T-helper 9 cell (primary cell): ENCODE results near the gene HRH2.

ENCODE experiments used
- DNase-seq: peaks from one replicate; pipeline ENCODE4 v3.0.0-alpha.2; 2020

HRH2 gene

GRCh38 chr5:175694371-175695160 lies 36.7 kb downstream of the HRH2 start:
- no peak for DNase-seq

DNA sequence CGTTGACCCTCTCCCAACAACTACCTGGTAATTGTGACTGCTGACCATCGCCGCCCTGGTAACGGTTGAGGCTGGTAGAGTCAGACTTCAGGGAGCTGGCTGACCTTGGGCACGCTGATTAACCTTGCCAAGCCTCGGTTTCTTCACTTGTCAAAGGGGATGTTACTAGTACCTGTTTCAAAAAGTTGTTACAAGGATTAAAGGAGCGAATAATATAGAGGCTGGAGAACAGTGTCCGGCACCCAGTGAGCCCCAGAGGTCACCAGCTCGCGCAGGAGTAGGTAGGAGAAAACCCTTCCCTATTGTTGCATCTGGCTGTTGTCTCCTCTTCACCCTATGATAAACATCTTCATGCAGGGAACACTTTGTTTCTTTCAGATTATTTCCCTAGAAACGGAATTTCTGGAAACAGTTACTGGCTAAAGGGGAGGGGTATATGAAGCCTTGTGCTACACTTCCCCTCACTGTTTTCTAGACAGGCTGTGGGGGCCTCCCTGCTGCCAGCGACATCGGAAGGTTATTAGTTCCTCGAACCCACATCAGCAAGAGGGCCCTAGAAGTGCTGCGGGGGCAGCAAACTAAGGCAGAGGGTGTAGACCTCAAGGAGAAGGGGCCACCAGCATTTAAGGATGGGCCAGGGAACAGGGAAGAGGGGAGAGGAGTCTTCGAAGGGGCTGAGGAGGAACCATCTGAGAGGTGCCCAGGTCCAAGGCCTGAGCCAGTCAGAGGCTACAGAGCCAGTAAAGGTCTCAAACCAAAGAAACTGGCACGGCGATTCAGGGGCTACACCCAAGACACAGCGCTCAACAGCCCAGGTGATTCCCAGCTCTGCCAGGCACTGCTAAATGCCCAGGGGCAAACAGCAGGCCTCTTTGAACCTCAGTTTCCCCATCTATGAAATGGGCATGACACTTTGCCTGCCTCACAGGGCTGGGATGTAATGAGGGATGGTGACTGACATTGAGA lies 37.6 kb downstream of the HRH2 start:
- no peak for DNase-seq

- peak; percentile 55 for DNase-seq
Observed at GRCh38 chr5:175696139-175696854, 38.4 kb downstream of the HRH2 start.

GRCh38 chr5:175696855-175697198 lies 39.0 kb downstream of the HRH2 start:
- no peak for DNase-seq

GRCh38 chr5:175697846-175698245 lies 40.0 kb downstream of the HRH2 start:
- no peak for DNase-seq

DNA sequence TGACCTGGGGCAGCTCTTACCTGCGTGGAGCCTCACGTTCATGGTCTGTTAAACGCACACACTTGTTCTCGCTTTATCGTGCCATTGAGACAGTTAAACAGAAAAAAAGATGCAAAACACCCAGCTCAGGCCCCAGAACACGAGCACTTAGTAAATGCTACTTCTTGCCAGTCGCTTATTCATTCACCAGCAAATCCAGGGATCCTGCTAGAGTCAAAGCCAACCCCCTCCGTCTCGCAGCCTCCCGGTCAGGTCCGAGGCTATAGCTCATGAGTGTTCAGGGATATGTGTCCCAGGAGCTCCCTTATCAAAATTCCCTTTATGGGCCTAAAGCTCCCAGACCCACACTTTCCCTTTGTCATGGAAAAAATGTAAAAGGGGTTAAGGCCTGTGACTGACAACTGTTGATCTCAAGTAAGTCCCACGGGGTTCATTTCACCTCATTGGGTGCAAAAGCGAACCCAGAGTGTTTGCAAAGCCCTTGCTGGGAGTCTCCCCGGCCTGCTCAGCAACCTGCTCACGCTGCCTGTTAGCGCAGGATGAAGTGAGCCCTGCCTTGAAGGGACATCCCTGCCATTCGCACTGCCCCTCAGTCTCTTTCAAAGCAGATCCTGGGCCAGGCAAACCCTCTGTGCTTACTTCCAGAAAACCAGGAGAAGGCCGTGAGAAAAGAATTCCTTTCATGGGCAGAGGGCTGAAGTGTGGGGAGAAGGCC lies 40.7 kb downstream of the HRH2 start:
- DNase-seq: no peak

DNA sequence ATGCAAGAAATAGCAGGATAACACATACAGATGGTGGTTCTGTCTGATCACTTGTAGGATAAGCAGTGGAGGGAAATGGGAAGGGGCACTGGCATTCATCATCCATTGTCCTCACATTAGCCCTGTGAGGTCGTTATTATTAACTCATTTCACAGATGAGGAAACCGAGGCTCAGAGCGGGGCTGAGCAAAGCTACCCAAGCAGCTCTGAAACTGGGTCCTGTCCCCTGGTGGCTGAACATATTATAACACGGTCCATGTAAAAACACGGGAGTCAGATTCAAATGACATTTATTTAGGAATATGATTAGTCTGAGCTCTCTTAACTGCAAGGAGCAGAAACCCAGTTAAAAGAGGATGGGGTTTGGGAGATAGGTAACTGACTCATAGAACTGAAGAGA lies 43.1 kb downstream of the HRH2 start:
- no peak for DNase-seq

DNA sequence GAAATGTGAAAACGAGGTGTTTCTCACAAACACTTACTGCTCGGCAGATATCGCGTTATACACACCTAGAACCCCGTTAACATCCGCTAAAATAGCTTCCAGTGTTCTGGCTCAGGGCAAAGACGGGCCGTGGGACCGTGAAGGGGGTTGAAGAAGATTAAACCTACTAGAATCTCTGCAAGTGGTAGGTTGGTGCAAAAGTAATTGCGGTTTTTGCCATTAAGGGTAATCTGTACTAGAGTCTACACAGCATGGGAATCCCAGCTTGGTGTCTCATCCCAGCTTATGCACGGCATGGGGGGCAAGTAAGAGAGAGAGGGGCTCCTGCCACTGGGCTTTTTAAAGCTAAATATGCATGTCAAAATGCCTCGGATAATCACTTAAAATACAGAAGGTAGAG lies 43.9 kb downstream of the HRH2 start:
- DNase-seq: no peak

DNA sequence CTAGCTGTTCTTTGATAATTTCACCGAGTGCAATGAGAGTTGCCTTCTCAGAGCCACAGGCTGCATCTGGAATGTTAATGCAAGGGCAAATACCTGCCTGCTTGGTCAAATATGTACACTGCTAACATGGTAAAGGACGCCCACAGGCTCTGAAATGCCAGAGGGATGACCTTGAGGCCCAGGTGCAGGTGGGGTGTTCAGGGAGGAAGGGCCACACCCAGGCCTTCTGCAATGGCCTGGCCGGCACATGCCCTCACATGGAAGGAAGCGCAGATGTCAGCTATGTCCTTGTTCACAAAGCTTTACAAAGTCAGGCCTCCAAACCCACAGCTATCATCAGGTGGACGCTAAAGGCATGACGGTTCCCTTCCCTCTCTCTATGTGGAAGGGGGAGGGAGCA lies 48.6 kb downstream of the HRH2 start:
- no peak for DNase-seq

GRCh38 chr5:175707751-175708375 lies 50.0 kb downstream of the HRH2 start:
- no peak for DNase-seq

GRCh38 chr5:175709276-175709781 lies 51.5 kb downstream of the HRH2 start:
- DNase-seq: no peak

GRCh38 chr5:175710326-175710725 lies 52.5 kb downstream of the HRH2 start:
- DNase-seq: no peak

- DNase-seq: no peak
Observed at GRCh38 chr5:175711031-175711430, 53.2 kb downstream of the HRH2 start.

DNA sequence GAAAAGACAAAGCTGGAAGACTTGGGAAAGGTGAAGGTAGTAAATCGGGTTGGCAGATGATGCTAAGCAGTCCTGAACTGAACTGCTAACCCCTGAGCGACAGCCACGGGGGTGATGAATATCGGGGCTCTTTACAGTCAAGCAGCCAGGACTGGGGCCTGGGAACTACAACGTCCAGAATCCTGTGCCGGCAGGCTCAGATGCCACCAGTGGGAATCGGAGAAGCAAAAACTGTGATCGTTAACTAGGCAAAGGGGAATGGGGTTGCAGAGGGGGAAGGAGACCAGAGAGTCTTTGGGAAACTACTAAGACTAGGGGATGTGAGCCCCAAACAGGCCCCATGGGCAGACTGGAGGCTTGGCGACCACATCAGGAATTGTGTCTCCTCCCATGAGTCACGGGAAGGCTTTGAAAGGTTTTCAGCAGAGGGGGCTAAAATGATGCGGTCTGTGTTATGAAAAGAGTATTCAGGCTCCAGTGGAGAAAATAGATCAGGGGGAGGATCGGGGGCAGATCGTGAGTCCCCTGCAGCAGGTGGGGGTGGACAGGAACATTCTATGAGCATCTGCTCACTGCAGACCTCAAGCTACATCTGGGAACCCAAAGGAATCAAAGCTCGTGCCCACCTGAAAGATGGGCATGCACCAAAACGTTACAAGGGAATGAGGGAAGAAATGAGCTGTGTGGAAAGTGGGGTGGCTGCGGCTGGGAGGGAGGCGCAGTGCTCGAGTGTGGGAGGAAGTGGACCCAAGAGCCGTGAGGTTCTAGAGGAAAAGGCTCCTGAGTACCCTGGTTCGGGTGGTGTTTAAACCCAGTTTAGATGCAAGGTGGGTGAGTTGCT lies 53.8 kb downstream of the HRH2 start:
- no peak for DNase-seq

DNA sequence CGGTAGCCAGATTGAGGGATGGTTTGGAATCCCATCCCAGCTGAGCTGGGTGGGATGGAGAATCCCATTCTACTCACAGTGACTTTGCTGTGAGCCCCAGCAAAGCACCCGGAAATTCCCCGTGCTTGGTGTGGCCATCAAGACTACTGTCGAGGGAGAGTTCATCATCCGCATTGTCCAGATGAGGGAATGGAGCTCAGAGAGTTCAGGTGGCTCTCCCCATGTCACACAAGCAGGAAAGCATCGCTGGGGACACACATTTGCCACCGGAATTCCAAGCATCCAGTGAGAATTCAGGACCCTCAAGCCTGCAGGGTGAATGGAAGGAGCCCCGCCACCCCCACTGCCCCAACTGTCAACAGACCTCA lies 54.4 kb downstream of the HRH2 start:
- DNase-seq: no peak

DNA sequence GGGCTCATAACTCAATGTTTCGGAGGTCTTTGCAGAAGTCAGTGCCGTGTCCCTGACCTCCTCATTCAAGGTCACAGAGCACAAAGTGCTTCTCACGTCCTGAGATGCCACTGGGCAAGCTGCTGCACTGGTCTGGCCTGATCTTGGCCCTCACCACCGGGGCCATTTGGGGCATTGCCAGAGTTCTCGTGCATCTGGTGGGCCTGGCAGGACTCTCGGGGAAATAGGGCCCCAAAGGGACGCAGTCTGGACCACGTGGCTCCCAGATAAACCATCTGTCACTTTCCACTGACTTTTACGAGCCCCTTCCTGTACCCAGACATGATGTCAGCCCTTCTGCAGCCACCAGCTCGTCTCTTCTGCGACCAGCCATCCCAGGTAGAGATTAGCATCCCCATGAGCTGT lies 54.8 kb downstream of the HRH2 start:
- DNase-seq: no peak

DNA sequence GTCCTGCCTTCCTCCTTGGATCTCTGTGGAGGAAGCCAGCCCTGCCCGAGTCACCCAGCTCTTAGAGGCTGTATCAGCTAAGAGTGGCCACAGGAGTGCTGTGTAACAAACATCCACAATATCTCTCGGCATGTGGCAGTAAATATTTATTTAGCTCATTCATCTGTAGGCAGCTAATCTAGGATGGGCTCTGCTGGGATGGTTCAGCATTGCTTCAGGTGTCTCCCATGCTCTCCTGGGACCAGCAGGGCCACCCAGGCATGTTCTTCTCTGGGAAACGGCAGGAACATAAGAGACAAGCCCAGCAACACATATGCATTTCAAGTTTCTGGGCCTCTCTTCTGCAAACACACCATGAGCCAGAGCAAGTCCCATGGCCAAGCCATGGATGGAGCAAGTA lies 56.1 kb downstream of the HRH2 start:
- DNase-seq: no peak

DNA sequence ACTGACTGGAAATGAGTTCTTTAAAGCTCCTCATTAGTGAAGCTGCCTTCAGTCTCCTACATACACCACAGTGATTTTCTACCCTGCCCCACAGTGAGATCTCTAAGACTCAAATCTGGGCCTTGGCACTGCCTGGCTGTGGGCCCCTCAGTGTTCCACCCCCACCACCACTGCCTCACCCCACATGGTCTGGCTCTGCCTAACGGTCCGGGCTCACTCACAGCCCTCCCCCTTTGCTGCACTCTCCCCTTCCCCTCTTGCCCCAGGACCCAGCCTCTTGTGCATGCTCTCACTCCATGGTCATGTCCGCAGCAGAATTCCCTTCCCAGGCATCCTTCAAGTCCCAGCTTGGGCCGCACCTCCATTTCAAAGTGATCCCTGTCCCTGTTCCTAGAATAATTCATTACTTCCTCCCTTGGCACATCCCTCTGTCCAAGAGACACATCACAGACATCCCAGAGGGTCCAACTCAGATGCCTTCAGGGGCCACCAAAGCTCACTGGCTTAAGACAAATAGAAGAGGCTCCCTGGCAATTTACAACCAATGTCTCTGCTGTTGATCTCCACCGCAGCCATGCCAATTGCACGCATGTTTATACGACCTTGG lies 56.7 kb downstream of the HRH2 start:
- no peak for DNase-seq

DNA sequence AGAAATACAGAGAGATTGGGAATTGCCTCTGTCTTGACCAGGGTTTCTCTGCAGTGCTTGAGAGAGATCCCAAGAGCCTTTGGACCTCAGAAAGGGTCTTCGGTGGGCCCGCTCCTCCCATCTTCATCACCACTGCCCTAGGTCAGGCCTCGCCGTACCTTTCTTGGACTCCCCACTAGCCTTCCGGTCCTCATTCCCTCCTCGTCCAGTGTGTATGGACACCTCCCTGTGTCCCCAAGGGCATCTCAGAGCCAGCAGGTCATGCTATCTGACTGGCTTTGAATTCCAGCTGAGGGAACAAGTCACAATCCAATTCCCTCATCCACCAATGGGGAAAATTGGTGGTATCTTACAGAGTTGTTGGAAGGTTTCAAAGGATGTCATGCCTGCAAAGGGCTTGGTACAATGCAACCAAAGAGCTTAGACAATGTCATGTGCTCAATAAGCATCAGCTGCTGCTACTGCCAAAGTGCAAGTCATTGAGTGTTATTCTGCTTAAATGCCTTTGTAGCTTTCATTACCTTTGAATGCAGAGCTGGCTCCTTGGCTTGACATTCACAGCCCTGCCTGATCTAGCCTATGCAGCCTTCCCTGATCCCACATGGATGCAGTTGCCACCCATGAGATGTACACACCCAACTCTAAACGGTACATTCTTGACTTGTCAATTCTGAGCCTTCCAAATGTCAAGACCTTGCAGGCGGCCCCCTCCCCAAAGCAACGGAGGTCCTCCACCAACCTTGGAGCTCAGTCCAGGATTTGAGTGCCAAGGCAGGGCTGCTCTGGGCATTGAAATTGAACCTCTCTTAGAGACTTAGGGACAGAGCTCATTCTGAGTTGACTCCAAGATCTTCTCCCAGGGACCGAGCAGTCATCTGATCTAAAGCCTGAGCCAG lies 58.0 kb downstream of the HRH2 start:
- no peak for DNase-seq

GRCh38 chr5:175717837-175718236 lies 60.0 kb downstream of the HRH2 start:
- DNase-seq: no peak
